HG02943 (cell line): Measurements from ENCODE around the gene SIK2.

Experiments
- ATAC-seq: cut with Tn5 transposase; IDR thresholded peaks from one replicate; pipeline ENCODE4 v1.9.1; 2021; ENCODE audit warnings: mild to moderate bottlenecking, low read depth, moderate library complexity; ENCODE audit not compliant: unreplicated experiment

The SIK2 gene

DNA sequence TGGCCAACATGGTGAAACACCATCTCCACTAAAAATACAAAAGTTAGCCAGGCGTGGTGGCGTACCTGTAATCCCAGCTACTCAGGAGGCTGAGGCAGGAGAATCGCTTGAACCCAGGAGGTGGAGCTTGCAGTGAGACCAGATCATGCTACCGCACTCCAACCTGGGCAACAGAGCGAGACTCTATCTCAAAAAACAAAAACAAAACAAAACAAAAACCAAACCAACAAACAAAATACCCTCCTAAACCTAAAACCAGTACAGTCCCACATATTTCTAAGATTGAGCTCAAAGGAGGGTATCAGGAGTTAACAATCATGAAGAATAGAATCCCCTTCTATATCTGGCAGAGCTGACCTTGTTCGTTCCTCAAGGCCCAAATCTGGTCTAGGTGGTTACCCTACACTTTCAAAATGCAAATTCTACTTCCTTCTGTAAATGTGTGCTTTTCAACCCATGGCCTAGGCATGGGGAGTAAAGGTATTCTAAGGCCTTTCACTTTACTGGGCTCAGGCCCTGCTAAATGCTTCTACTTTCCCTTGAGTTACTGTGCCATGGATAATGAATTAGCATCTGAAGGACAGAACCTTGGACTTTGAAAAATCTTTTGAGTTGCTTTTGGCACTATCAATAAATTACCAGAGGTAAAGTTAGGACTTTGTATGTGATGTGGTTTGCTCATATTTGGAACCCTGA is 174.3 kb downstream of the SIK2 start:
- peak; percentile 88 for ATAC-seq

DNA sequence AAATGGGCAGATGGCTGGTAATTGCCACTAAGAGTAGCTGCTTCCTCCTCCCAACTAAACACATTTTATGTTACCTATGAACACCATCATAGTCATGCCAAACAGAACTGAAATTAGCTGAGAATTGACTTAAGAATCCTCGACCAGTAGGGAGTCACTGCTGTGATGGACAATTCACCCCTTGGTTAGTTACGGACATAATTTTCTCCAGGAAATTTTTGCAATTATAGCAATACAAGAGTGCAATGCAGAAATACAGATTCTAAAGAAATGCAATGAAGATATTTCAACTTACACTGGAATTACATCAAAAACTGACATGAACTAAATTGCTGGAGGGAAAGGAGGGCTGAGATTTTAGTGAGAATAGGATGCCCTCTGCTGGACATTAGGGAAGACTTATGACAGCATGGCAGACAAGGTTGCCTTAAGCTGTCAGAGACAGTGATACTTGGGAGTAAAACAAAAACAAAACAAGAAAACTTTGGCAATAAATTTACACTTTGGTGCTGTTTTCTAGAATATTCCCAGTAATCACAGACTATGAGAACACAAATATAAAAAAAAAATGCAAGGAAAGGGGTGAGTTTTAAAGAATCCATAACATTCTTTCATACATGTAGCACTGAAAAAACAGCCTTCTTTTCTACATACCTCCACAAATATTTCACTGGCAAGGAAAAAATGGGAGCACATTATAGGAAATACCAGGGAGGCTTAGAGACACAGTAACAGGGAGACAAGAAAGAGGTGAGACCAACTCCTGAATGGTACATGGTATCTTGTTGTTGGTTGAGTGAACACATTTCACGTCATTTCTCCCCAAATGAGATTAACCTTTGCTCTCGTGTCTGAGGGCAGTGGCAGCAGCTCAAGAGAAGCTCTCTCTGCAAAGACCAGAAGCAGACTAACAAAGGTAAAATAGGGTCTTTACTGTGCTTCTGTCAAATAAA is 175.1 kb downstream of the SIK2 start:
- ATAC-seq = peak; percentile 59

DNA sequence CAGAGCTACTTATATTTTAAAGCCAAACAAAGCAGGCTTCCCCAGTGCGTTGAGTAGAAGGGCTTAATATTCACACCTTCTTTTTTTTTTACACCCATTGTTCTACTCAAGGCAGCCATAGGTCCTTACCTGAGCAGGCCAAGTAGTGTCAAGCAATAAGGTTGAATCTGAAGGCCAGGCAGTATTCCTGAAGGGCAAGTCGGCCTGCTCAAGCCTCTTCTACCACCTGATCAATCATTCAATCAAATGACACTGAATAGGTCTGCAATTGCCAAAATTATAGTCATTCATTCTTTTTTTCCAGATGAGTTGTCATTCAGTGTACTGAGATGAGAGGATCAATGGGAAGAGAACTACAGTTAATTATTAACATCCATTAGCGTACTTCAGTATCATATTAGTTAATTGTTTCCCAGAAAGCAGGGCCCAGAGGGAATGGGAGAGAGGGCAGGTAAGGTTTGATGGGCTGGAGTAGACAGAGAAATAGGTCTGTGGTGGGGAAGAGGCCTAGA is 175.9 kb downstream of the SIK2 start:
- no peak for ATAC-seq

DNA sequence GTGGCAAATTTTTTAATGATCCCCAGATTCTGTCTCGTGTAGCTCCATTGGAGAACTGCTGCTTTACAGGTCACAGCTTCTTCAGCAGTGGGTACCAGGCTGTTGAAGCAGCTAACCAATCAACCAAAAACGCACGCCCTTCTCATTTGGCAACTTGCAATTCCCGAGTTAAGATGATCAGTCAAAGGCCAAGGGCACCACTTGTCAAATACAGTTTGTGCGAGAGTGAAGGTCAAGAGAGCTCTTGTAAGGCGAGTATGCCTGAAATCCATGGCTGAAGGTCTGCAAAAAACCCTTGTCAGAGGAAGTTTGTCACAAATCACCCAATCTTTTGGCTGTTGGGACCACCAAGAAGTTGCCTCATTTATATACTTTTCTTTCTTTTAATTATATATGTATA is 176.9 kb downstream of the SIK2 start:
- ATAC-seq = no peak
